Gastrocnemius medialis (tissue), 4 donors: ENCODE results near the gene AFAP1L1.

Experiments used
- CTCF ChIP-seq, 5 experiments: fragments of 450-650 bp in 3 of 5; fragments of 200-600 bp in 2 of 5; sonication (generic) in 2 of 5; IDR thresholded peaks in 4 of 5; conservative IDR thresholded peaks in 1 of 5; 1 replicate in 4 of 5; 2 replicates in 1 of 5; pipeline ENCODE4 v1.5.1; 2016 to 2019; ENCODE audit warnings: antibody characterized with exemption in 5 of 5, mild to moderate bottlenecking in 3 of 5, moderate library complexity in 3 of 5
- POLR2A ChIP-seq, 2 donors: fragments of 450-650 bp; IDR thresholded peaks; one replicate each; pipeline ENCODE4 v1.6.1; 2017; ENCODE audit warnings: antibody characterized with exemption in 2 of 2, mild to moderate bottlenecking in 2 of 2, moderate library complexity in 2 of 2

GRCh38 chr5:149298842-149299404 is 27.3 kb downstream of the AFAP1L1 start:
- TF ChIP-seq POLR2A (IDR thresholded peaks at IDR 0.05) (no peak), CTCF (IDR thresholded peaks at IDR 0.05 in 4 of 5, conservative IDR thresholded peaks at IDR 0.05 in 1 of 5) (no peak)
